K562 (cell line): Measurements from ENCODE around the gene PSME1. TPM values are rescaled to one million over a fixed set of nuclear protein-coding genes. Genes with fewer than 3 reads are reported as not detected.

ENCODE experiments used
- MCM7 ChIP-seq, 2 experiments: fragments of 450-650 bp; IDR thresholded peaks; 2 replicates each; pipeline ENCODE4 v1.6.1; 2016 to 2018
- SRSF7 ChIP-seq: fragments of 200-400 bp; formaldehyde crosslinking; optimal IDR thresholded peaks from 2 replicates; pipeline ENCODE3; 2017; ENCODE audit warnings: mild to moderate bottlenecking, low read depth, low read length
- TCF3 ChIP-seq: sonication (generic); formaldehyde crosslinking; IDR thresholded peaks from 2 replicates; pipeline ENCODE4 v1.4.0; 2020; ENCODE audit warnings: mild to moderate bottlenecking, missing genetic modification reagents
- THRB ChIP-seq: fragments of 450-650 bp; formaldehyde crosslinking; conservative IDR thresholded peaks from 2 replicates; pipeline ENCODE4 v1.4.0; 2022; ENCODE audit warnings: mild to moderate bottlenecking, missing genetic modification characterization
- ZBTB11 ChIP-seq, 3 experiments: fragments of 200-800 bp in 1 of 3; fragments of 250-450 bp in 1 of 3; fragments of 450-650 bp in 1 of 3; sonication (Bioruptor Pico) in 1 of 3; sonication (Bioruptor generic) in 1 of 3; formaldehyde crosslinking in 1 of 3; IDR thresholded peaks; 2 replicates each; pipeline versions ENCODE4 v1.6.1 to v1.8.0; 2016 to 2022; ENCODE audit warnings: mild to moderate bottlenecking in 2 of 3, missing genetic modification characterization in 2 of 3, missing compliant biosample characterization in 1 of 3, moderate library complexity in 1 of 3
- polyA plus RNA-seq, 8 experiments: library from polyadenylated mRNA; depleted of rRNA in 4 of 8; stranded (reverse) in 5 of 8; unstranded in 3 of 8; fragments of >200 nt; fragmentation: Nextera tagmentation in 2 of 8; fragmentation: Illumina TruSeq in 1 of 8; extraction: Ambion mirVana in 2 of 8; extraction: Trizol in 1 of 8; gene quantifications; 2 replicates each; pipeline versions ENCODE4 v1.2.1 to v1.2.3, GENCODE V29; 2011 to 2014; ENCODE audit warnings: inconsistent platforms in 1 of 8, missing spikeins in 1 of 8
- total RNA-seq, 7 experiments: library from RNA; depleted of rRNA in 6 of 7; stranded (reverse); fragments of >200 nt in 6 of 7; fragmentation: Illumina TruSeq in 2 of 7; extraction: Trizol in 2 of 7; gene quantifications; 2 replicates each; pipeline versions ENCODE4 v1.2.1 to v1.2.3, GENCODE V29; 2011 to 2021; ENCODE audit warnings: low replicate concordance in 1 of 7

Gene PSME1
- total and polyA plus RNA-seq, 9 of the 15 experiments (the other 6 are each of a cell fraction or from before 2014, with no cell fraction given): 20.3 to 180 (median 67.5) TPM

GRCh38 chr14:24129410-24129998 is 6.5 kb upstream of the PSME1 start (continued):
- no peak for TF ChIP-seq ZBTB11 (CRISPR knock-in tag; IDR thresholded peaks at IDR 0.05)
- TF ChIP-seq SRSF7: no peak
- TF ChIP-seq MCM7 (IDR thresholded peaks at IDR 0.05): no peak
- no peak for TF ChIP-seq THRB (CRISPR knock-in tag)
- no peak for TF ChIP-seq TCF3 (CRISPR knock-in tag)
